Uterine smooth muscle cell (primary cell): ENCODE measurements around the gene SDR42E1. TPM values are rescaled to one million over a fixed set of nuclear protein-coding genes. Genes with fewer than 3 reads are reported as not detected.

ENCODE experiments used
- total RNA-seq: library from RNA; depleted of rRNA; stranded (reverse); fragments of >200 nt; gene quantifications from 2 replicates; pipeline ENCODE4 v1.2.3, GENCODE V29; 2014

Gene SDR42E1
- total RNA-seq = under 0.01 and 0.22 TPM in 2 replicates

GRCh38 chr16:82011199-82011641 is at the start of gene SDR42E1:
SDR42E1 (minus strand) TSS chr16:82011470; CDS start chr16:82000858, 10,612 bp downstream.

GRCh38 chr16:82034981-82035612 is 23.8 kb upstream of the SDR42E1 start, which contains the start of gene HSD17B2:
HSD17B2 (plus strand) TSS chr16:82035253; CDS start chr16:82035425, 172 bp downstream.

Other genes starting within 250 kb of the SDR42E1 start
- 0.77 and 1.5 TPM in 2 replicates for gene PLCG2, start 232.2 kb downstream of the SDR42E1 start, total RNA-seq
- not detected in 2 replicates for gene HSD17B2, start 23.8 kb upstream of the SDR42E1 start, total RNA-seq
- gene MPHOSPH6, start 158.8 kb upstream of the SDR42E1 start, total RNA-seq = 33.7 and 57.2 TPM in 2 replicates